Neural cell (in vitro differentiated cells): Measurements from ENCODE around the gene ZDHHC14.

Source experiments
- CTCF ChIP-seq: fragments of 450-650 bp; IDR thresholded peaks from 2 replicates; pipeline ENCODE4 v1.5.1; 2014; ENCODE audit warnings: antibody characterized with exemption, mild to moderate bottlenecking, moderate library complexity; ENCODE audit not compliant: poor library complexity, severe bottlenecking
- EP300 ChIP-seq: fragments of 450-650 bp; conservative IDR thresholded peaks from 2 replicates; pipeline ENCODE4 v1.6.1; 2014; ENCODE audit warnings: antibody characterized with exemption, mild to moderate bottlenecking, moderate library complexity; ENCODE audit not compliant: poor library complexity, severe bottlenecking
- EZH2 ChIP-seq: fragments of 200-600, 300-800 bp; shearing (Covaris generic), sonication (generic); IDR thresholded peaks from 2 replicates; pipeline ENCODE4 v1.6.1; 2014; ENCODE audit warnings: antibody characterized with exemption, low read length, borderline replicate concordance, mild to moderate bottlenecking; ENCODE audit not compliant: insufficient read depth, poor library complexity, severe bottlenecking
- MXI1 ChIP-seq: fragments of 450-650 bp; conservative IDR thresholded peaks from 2 replicates; pipeline ENCODE4 v1.6.1; 2014; ENCODE audit warnings: antibody characterized with exemption, mild to moderate bottlenecking; ENCODE audit not compliant: poor library complexity, severe bottlenecking
- POLR2AphosphoS5 ChIP-seq: IDR thresholded peaks from 2 replicates; pipeline ENCODE4 v1.6.1; 2012
- RAD21 ChIP-seq: fragments of 450-650 bp; conservative IDR thresholded peaks from 2 replicates; pipeline ENCODE4 v1.6.1; 2014; ENCODE audit warnings: antibody characterized with exemption, mild to moderate bottlenecking, moderate library complexity
- REST ChIP-seq: IDR thresholded peaks from 2 replicates; pipeline ENCODE4 v1.6.1; 2012; ENCODE audit warnings: borderline replicate concordance
- SMC3 ChIP-seq: fragments of 450-650 bp; conservative IDR thresholded peaks from 2 replicates; pipeline ENCODE4 v1.6.1; 2014; ENCODE audit warnings: antibody characterized with exemption, mild to moderate bottlenecking, moderate library complexity; ENCODE audit not compliant: poor library complexity
- TAF1 ChIP-seq: IDR thresholded peaks from 2 replicates; pipeline ENCODE4 v1.6.1; 2012; ENCODE audit warnings: low read depth

GRCh38 chr6:157459327-157459726 is 78.3 kb downstream of the ZDHHC14 start:
- no peak for TF ChIP-seq SMC3
- TF ChIP-seq CTCF, result no peak
- TF ChIP-seq POLR2AphosphoS5, result no peak
- TF ChIP-seq EP300, result no peak
- TF ChIP-seq REST, result no peak
- no peak for TF ChIP-seq RAD21
- TF ChIP-seq EZH2, result no peak
- TF ChIP-seq MXI1, result no peak
- no peak for TF ChIP-seq TAF1
